H4 (cell line): ENCODE measurements around the gene KLHL29. TPM values are rescaled to one million over a fixed set of nuclear protein-coding genes. Genes with fewer than 3 reads are reported as not detected.

Experiments used
- DNase-seq: peaks from one replicate; pipeline ENCODE4 v3.0.0-alpha.2; 2015; ENCODE audit warnings: low spot score
- total RNA-seq: library from RNA; depleted of rRNA; stranded (reverse); fragments of >200 nt; shearing (Covaris generic); gene quantifications from 2 replicates; pipeline ENCODE4 v1.2.3, GENCODE V29; 2014

The KLHL29 gene
- total RNA-seq, 1 experiment from 2014 or later = 1.8 TPM

- no peak for DNase-seq
Measured at GRCh38 chr2:23655934-23656596, 271.1 kb downstream of the KLHL29 start.

- no peak for DNase-seq
Measured at GRCh38 chr2:23656597-23656973, 271.6 kb downstream of the KLHL29 start.

GRCh38 chr2:23657371-23657770 is 272.4 kb downstream of the KLHL29 start:
- no peak for DNase-seq

- DNase-seq = no peak
Measured at GRCh38 chr2:23657934-23658333, 273.0 kb downstream of the KLHL29 start.

GRCh38 chr2:23658466-23658942 is 273.5 kb downstream of the KLHL29 start:
- DNase-seq = no peak

- no peak for DNase-seq
Measured at GRCh38 chr2:23659328-23659727, 274.3 kb downstream of the KLHL29 start.

GRCh38 chr2:23659773-23660172 is 274.8 kb downstream of the KLHL29 start:
- no peak for DNase-seq

GRCh38 chr2:23660237-23660636 is 275.3 kb downstream of the KLHL29 start:
- no peak for DNase-seq

GRCh38 chr2:23661276-23662050 is 276.5 kb downstream of the KLHL29 start:
- no peak for DNase-seq

- no peak for DNase-seq
Measured at GRCh38 chr2:23662466-23662865, 277.5 kb downstream of the KLHL29 start.

- DNase-seq = no peak
Measured at GRCh38 chr2:23662941-23663920, 278.3 kb downstream of the KLHL29 start.

GRCh38 chr2:23664066-23664788 is 279.2 kb downstream of the KLHL29 start:
- no peak for DNase-seq

- DNase-seq = no peak
Measured at GRCh38 chr2:23666241-23666979, 281.4 kb downstream of the KLHL29 start.

- DNase-seq = no peak
Measured at GRCh38 chr2:23666980-23667357, 282.0 kb downstream of the KLHL29 start.

- no peak for DNase-seq
Measured at GRCh38 chr2:23668756-23669304, 283.9 kb downstream of the KLHL29 start.

- no peak for DNase-seq
Measured at GRCh38 chr2:23669413-23670244, 284.6 kb downstream of the KLHL29 start.

GRCh38 chr2:23670245-23670592 is 285.2 kb downstream of the KLHL29 start:
- no peak for DNase-seq

GRCh38 chr2:23673082-23673481 is 288.1 kb downstream of the KLHL29 start:
- DNase-seq = no peak

- no peak for DNase-seq
Measured at GRCh38 chr2:23673830-23674679, 289.1 kb downstream of the KLHL29 start.
